Activated naive CD4-positive, alpha-beta T cell (primary cell): ENCODE measurements around the gene OTOG.
A peak's percentile ranks its signal among the peaks of the same experiment; 100 is the strongest.

Experiments
- DNase-seq, 4 experiments: peaks; one replicate each; lab custom pipeline; 2025; lab: John Stamatoyannopoulos, UW

OTOG gene, protein sequence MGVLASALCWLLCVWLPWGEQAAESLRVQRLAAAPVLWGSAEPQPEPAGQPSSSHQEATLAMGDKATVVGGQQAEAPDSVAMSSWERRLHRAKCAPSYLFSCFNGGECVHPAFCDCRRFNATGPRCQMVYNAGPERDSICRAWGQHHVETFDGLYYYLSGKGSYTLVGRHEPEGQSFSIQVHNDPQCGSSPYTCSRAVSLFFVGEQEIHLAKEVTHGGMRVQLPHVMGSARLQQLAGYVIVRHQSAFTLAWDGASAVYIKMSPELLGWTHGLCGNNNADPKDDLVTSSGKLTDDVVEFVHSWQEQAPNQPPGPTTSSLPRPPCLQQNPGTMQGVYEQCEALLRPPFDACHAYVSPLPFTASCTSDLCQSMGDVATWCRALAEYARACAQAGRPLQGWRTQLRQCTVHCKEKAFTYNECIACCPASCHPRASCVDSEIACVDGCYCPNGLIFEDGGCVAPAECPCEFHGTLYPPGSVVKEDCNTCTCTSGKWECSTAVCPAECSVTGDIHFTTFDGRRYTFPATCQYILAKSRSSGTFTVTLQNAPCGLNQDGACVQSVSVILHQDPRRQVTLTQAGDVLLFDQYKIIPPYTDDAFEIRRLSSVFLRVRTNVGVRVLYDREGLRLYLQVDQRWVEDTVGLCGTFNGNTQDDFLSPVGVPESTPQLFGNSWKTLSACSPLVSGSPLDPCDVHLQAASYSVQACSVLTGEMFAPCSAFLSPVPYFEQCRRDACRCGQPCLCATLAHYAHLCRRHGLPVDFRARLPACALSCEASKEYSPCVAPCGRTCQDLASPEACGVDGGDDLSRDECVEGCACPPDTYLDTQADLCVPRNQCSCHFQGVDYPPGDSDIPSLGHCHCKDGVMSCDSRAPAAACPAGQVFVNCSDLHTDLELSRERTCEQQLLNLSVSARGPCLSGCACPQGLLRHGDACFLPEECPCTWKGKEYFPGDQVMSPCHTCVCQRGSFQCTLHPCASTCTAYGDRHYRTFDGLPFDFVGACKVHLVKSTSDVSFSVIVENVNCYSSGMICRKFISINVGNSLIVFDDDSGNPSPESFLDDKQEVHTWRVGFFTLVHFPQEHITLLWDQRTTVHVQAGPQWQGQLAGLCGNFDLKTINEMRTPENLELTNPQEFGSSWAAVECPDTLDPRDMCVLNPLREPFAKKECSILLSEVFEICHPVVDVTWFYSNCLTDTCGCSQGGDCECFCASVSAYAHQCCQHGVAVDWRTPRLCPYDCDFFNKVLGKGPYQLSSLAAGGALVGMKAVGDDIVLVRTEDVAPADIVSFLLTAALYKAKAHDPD (N-terminal part only)

DNA sequence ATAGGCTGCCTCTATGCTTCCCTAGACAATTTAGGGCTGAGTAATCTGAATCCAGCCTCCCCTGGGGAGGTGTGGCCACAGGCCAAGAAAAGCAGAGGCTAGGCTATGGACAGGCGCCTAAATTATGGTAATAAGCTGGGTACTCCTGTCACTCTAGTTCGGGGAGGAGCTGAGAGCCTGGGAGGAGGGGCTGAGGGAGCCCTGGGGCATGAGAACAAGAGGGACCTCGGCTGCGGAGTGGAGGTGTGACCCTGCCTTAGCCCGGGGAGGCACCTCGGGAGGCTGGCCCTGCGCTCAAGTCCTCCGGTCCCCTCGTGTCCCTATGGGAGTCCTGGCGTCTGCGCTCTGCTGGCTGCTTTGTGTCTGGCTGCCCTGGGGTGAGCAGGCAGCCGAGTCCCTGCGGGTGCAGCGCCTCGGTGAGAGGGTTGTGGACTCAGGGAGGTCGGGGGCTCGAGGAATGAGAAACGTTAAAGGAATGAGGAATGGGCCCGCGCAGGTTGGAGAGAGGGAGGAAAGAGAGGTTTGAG is at the start of gene OTOG:
TSS of gene OTOG (plus strand) at position 209 of the 527 bp plus-strand sequence. CDS start at position 323, 114 bp downstream.
- DNase-seq = no peak

- DNase-seq = no peak
Observed at GRCh38 chr11:17498058-17498457, 49.0 kb upstream of the OTOG start.

DNA sequence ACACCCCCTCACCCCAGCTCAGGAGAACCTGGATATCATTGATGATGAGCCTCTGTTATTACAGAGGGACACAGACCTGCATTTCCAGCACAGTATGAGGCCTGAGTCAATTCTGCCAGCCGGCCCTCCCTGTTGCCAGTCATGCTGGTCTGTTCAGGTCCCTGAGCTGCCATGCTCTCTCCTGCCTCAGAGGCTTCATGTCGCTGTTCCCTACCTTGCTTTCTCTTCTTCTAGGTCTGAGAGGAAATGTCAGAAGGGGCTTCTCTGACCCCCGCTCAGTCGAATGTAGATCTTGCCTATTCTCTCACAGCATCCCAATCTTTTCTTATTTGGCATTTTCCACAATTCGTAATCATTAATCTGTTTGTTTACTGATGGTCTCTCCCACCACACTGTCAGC is 48.6 kb upstream of the OTOG start:
- DNase-seq = no peak

DNA sequence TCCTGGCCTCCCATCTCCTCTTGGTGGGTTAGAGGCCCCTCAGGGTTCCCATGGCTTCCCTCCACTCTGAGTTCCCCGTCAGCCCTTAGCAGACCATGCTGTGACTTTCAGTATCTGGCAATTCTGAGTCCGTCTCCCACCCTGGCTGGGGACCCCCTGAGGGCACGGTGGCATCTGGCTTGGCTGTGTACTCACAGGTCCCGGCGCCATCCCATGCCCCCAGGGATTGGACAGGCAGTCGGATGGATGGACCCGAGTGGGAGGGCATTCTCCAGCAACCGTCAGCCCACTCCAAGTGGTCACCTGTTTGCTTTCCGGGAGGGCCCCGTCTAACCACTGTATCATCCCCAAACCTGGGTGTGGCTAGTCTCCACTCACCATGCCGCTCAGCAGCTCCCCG is 46.4 kb upstream of the OTOG start:
- DNase-seq = no peak

DNA sequence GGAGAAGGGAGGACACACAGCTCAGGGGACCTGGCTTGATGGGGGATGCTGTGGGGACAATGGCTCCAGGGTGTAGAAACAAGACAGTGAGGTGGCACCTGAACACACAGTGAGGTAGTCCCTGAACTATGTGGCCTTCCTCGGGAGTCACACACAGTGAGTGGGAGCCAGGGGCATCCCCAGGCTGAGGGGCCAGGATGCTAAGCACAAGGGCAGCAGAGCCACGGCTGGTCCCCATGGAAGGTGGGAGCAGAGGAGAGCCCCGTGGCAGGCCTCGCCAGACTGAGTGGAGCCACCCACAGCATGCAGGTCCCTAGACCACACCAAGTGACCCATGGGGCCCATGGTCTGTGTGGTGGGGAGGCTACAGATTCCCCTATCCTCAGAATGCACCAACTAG is 44.4 kb upstream of the OTOG start:
- DNase-seq = no peak

DNA sequence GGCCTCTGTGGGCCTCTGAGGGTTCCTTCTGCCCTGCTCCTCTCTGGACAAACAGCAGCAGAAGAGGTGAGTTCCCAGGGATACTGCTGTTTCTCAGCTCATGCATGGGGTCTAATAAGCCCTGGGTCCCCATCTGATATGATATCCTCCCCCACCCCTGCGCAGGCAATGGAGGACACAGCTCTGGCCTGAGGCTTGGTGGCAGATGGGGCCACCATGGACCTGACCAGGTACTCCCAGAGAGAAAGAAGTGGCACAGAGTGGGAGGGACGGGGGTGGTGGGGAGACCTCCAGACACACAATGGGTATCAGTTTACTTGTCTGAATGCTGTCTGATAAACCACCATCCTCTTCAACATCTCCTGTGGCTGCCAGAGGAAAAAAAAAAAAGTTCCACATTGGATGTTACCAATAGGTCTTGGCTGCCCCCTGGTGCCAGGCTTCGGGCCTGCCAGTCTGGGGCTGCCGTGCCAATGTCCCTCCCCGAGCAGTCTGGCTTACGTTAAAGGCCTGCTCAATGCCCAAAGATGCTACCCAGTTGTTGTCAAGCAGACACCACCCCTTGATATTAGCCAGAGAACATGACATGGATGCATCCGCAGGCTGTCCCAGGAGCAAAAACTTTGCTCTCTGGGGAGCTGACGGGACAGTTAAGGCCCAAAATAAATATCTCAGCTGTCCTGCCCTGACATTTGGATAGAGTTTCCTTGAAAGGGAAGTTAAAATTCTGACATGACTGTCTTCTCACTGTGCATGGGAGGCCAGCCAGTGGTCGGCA is 42.5 kb upstream of the OTOG start:
- peak; percentile 52 to 78 (median 62) for DNase-seq

- DNase-seq = no peak
Observed at GRCh38 chr11:17505146-17505545, 41.9 kb upstream of the OTOG start.

GRCh38 chr11:17506314-17506713 is 40.7 kb upstream of the OTOG start:
- no peak for DNase-seq

DNA sequence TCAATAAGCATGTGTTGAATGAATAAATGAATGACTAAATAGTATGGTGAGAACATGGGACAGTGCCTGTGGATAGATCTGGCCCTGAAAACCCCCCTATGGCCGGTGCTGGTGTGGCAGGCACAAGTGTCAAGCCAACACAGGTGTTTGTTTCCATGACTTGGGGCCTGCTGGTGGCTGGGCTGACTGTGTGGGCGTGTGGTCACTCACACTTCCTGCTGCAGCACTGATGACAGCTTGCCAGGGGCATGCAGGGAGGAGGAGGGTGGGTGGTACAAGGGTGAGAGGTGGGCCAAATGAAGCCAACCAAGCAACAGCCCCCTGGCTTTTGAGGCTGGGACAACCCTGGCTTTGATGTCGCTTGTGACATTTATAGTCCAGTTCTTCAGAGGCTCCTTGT is 40.1 kb upstream of the OTOG start:
- DNase-seq = no peak

GRCh38 chr11:17507773-17508172 is 39.3 kb upstream of the OTOG start:
- DNase-seq = no peak

DNA sequence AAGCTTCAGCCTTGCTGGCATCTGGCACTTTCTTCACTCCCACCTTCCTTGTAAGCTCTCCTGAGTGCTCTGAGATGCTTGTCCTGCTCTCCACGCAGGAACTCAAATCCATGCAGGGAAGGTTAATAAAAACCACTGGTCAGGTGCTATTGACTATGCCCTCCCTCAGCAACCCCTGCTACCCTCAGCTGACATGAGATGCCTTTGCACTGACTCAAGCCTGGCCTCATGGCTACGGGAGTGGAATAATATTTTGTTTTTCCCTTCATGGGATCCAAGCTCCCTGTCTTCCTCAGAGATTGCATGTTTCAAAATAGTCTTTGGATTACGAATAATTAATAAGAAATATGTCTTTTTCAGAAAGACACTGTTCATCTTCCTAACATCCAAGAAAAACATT is 38.8 kb upstream of the OTOG start:
- DNase-seq = no peak

DNA sequence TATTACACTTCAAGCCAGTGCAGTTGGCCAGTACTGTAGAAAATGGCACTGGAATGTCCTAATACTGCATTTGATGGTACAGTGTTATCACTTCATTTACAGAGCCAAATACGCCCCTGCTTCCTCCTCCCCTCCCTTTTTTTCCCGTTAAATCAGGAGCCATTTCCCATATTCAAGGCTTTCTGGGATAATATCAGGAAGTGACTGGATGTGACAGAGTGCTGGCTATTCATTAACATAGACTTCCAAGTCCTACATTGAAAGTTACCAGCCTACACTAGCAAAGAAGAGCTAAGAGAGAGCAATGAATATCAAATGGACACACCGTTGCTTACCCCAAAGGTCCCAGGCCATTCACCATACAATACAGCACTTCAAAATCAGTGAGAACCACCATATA is 38.3 kb upstream of the OTOG start:
- DNase-seq = no peak

DNA sequence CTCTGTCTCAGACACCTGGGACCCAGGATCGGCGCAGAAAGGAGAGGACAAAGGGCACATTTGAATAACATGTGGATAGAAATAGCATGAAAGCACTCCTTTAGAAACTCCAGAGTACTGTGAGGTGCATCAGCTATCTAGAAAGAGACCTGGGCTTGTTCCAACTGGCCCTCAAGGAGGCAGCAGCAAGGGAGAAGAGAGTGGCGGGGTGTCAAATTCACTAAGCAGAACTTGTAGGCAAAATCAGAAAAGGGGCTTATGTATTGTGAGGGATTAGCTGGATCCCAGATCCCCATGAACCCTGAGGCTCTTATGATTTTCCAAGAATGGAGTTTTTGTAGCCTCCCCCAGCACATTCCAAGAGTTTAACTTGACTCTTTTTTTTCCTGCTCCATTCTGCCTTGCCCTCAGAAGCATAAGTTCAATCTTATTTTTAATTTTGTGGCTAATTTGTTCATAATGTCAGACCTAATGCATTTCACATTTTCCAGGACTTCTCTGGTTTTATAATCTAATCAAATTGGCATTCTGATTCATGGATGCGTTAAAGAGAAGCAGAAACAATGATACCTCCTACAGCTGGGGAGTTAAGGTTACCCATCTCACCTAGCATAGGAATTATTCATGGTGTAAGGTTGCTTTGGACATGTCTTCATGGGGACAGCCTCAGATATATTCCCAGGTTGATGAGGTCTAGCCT is 36.4 kb upstream of the OTOG start:
- no peak for DNase-seq

DNA sequence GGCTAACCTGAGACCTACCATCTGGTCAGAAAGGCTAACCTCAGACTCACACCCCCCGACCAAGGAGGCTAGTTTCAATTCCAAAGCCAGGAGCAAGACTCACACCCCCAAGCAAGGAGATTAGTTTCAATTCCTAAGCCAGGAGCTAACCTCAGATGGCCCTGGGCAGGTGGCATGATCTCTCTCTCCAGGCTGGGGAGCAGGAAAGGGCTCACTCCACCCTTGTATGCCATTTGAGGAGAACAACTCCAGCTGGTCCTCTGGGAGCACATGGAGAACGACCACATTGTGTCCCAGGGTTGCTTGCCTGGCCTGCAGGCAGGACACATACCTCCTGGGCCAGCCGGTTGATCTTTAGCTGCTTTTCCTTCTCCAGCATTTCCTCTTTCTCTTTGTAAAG is 35.5 kb upstream of the OTOG start:
- DNase-seq = no peak

- no peak for DNase-seq
Observed at GRCh38 chr11:17512101-17512500, 35.0 kb upstream of the OTOG start.

- no peak for DNase-seq
Observed at GRCh38 chr11:17513853-17514252, 33.2 kb upstream of the OTOG start.

- DNase-seq = no peak
Observed at GRCh38 chr11:17514476-17514875, 32.6 kb upstream of the OTOG start.

GRCh38 chr11:17515443-17516176 is 31.4 kb upstream of the OTOG start:
- no peak for DNase-seq

GRCh38 chr11:17516551-17517150 is 30.4 kb upstream of the OTOG start:
- DNase-seq = no peak
